Measurements from ENCODE around the gene TBCD.

The TBCD gene

GRCh38 chr17:82804442-82805191 is 52.8 kb downstream of the TBCD start:
- Histone ChIP-seq H3K27ac (ENCODE audit: low read length) (no peak overlapping the region), H4K20me1 (ENCODE audit: insufficient read depth, low read length) (peaks cover 15% of the 10 kb centered on the region), H3K4me3 (ENCODE audit: low read length) (no peak overlapping the region), H3K4me2 (ENCODE audit: low read length) (no peak overlapping the region), H3K27me3 (ENCODE audit: low read depth, low read length) (no peaks in the 10 kb centered on the region), H3K36me3 (replicated peaks; ENCODE audit: low read depth, low read length) (peaks cover 29% of the 10 kb centered on the region), H3K79me2 (ENCODE audit: low read length) (peaks cover 18% of the 10 kb centered on the region; the same call in 1 of the 2 replicates), H3K4me1 (ENCODE audit: low read length) (no peaks in the 10 kb centered on the region), H3K9ac (ENCODE audit: low read length) (no peak overlapping the region), H3K9me3 (ENCODE audit: insufficient read depth, low read length) (no peaks in the 10 kb centered on the region), H2AFZ (ENCODE audit: low read depth, low read length) (no peak overlapping the region)
- TF ChIP-seq EZH2phosphoT487 (IDR thresholded peaks at IDR 0.05; ENCODE audit: low read depth): no peak
- TF ChIP-seq CTCF (IDR thresholded peaks at IDR 0.05; ENCODE audit: low read depth, low read length): no peak

- H2AFZ ChIP-seq (ENCODE audit: low read depth, low read length): no peak overlapping the region
- H3K4me3 ChIP-seq (ENCODE audit: low read length): no peak overlapping the region
- H3K27ac ChIP-seq (ENCODE audit: low read length): no peak overlapping the region
- H3K9me3 ChIP-seq (ENCODE audit: insufficient read depth, low read length): no peaks in the 10 kb centered on the region
- H3K4me2 ChIP-seq (ENCODE audit: low read length): no peak overlapping the region
- H3K27me3 ChIP-seq (ENCODE audit: low read depth, low read length): no peaks in the 10 kb centered on the region
- H3K4me1 ChIP-seq (ENCODE audit: low read length): no peaks in the 10 kb centered on the region
- peaks cover 24% of the 10 kb centered on the region for H3K36me3 ChIP-seq (replicated peaks; ENCODE audit: low read depth, low read length)
- H3K9ac ChIP-seq (ENCODE audit: low read length): no peak overlapping the region
- peaks cover 15% of the 10 kb centered on the region for H4K20me1 ChIP-seq (ENCODE audit: insufficient read depth, low read length)
- peaks cover 18% of the 10 kb centered on the region; the same call in 1 of the 2 replicates for H3K79me2 ChIP-seq (ENCODE audit: low read length)
- TF ChIP-seq CTCF (IDR thresholded peaks at IDR 0.05; ENCODE audit: low read depth, low read length) (no peak), EZH2phosphoT487 (IDR thresholded peaks at IDR 0.05; ENCODE audit: low read depth) (no peak)
Observed at GRCh38 chr17:82805254-82805653, 53.4 kb downstream of the TBCD start.

- no peak overlapping the region for H3K27ac ChIP-seq (ENCODE audit: low read length)
- H3K9ac ChIP-seq (ENCODE audit: low read length): no peak overlapping the region
- H3K4me1 ChIP-seq (ENCODE audit: low read length): no peaks in the 10 kb centered on the region
- peaks cover 15% of the 10 kb centered on the region for H4K20me1 ChIP-seq (ENCODE audit: insufficient read depth, low read length)
- H3K9me3 ChIP-seq (ENCODE audit: insufficient read depth, low read length): no peaks in the 10 kb centered on the region
- peaks cover 18% of the 10 kb centered on the region; the same call in 1 of the 2 replicates for H3K79me2 ChIP-seq (ENCODE audit: low read length)
- H3K27me3 ChIP-seq (ENCODE audit: low read depth, low read length): no peaks in the 10 kb centered on the region
- no peak overlapping the region for H3K4me2 ChIP-seq (ENCODE audit: low read length)
- TF ChIP-seq CTCF (IDR thresholded peaks at IDR 0.05; ENCODE audit: low read depth, low read length): no peak
- TF ChIP-seq EZH2phosphoT487 (IDR thresholded peaks at IDR 0.05; ENCODE audit: low read depth): no peak
- no peak overlapping the region for H2AFZ ChIP-seq (ENCODE audit: low read depth, low read length)
- H3K4me3 ChIP-seq (ENCODE audit: low read length): no peak overlapping the region
- peaks cover 18% of the 10 kb centered on the region for H3K36me3 ChIP-seq (replicated peaks; ENCODE audit: low read depth, low read length)
Observed at GRCh38 chr17:82805823-82806222, 54.0 kb downstream of the TBCD start.

- Histone ChIP-seq H2AFZ (ENCODE audit: low read depth, low read length) (no peak overlapping the region), H3K27me3 (ENCODE audit: low read depth, low read length) (no peaks in the 10 kb centered on the region), H3K4me1 (ENCODE audit: low read length) (no peaks in the 10 kb centered on the region), H3K9me3 (ENCODE audit: insufficient read depth, low read length) (no peaks in the 10 kb centered on the region), H3K36me3 (replicated peaks; ENCODE audit: low read depth, low read length) (peaks cover 13% of the 10 kb centered on the region), H3K9ac (ENCODE audit: low read length) (no peak overlapping the region), H3K4me2 (ENCODE audit: low read length) (no peak overlapping the region), H3K4me3 (ENCODE audit: low read length) (no peak overlapping the region), H3K27ac (ENCODE audit: low read length) (no peak overlapping the region), H4K20me1 (ENCODE audit: insufficient read depth, low read length) (peaks cover 15% of the 10 kb centered on the region), H3K79me2 (ENCODE audit: low read length) (peaks cover 18% of the 10 kb centered on the region; the same call in 1 of the 2 replicates)
- TF ChIP-seq CTCF (IDR thresholded peaks at IDR 0.05; ENCODE audit: low read depth, low read length): no peak
- TF ChIP-seq EZH2phosphoT487 (IDR thresholded peaks at IDR 0.05; ENCODE audit: low read depth): no peak
Observed at GRCh38 chr17:82806645-82807044, 54.8 kb downstream of the TBCD start.

All from OCI-LY3 (cell line).